GM23338 (cell line): ENCODE data around the gene ITGB2. TPM values are rescaled to one million over a fixed set of nuclear protein-coding genes. Genes with fewer than 3 reads are reported as not detected.

Experiments
- ATAC-seq: fragments of 200-7000 bp; cut with Tn5 transposase; 3 replicates; pipeline ENCODE4 v1.9.1; 2020
- DNase-seq: peaks from one replicate; pipeline ENCODE4 v3.0.0-alpha.2; 2015; ENCODE audit warnings: low spot score
- H2AFZ ChIP-seq: fragments of 200-600 bp; sonication (generic); 2 replicates; pipeline ENCODE4 v1.8.0; 2016; ENCODE audit warnings: antibody characterized with exemption, mild to moderate bottlenecking, moderate library complexity
- H3F3A ChIP-seq: fragments of 200-600 bp; sonication (generic); replicated peaks from 2 replicates; pipeline ENCODE4 v1.8.0; 2017; ENCODE audit warnings: antibody characterized with exemption, mixed run types, low read depth
- H3K27ac ChIP-seq: fragments of 200-600 bp; sonication (generic); 2 replicates; pipeline ENCODE4 v1.6.1; 2016; ENCODE audit warnings: low read depth
- H3K27me3 ChIP-seq: fragments of 200-600 bp; sonication (generic); 2 replicates; pipeline ENCODE4 v1.8.0; 2016; ENCODE audit warnings: mild to moderate bottlenecking, mixed run types, moderate library complexity; ENCODE audit not compliant: insufficient read depth
- H3K36me3 ChIP-seq: fragments of 200-600 bp; sonication (generic); 2 replicates; pipeline ENCODE4 v1.8.0; 2016; ENCODE audit warnings: mild to moderate bottlenecking; ENCODE audit not compliant: insufficient read depth
- H3K4me1 ChIP-seq: fragments of 200-600 bp; sonication (generic); 2 replicates; pipeline ENCODE4 v1.8.0; 2016; ENCODE audit warnings: mild to moderate bottlenecking, moderate library complexity; ENCODE audit not compliant: insufficient read depth
- H3K4me2 ChIP-seq: fragments of 200-600 bp; sonication (generic); 2 replicates; pipeline ENCODE4 v1.7.1; 2017; ENCODE audit warnings: mixed run types
- H3K4me3 ChIP-seq: fragments of 200-600 bp; sonication (generic); 2 replicates; pipeline ENCODE4 v1.6.1; 2016; ENCODE audit warnings: mixed run types
- H3K79me2 ChIP-seq: fragments of 200-600 bp; sonication (generic); replicated peaks from 2 replicates; pipeline ENCODE4 v1.8.0; 2017; ENCODE audit warnings: mild to moderate bottlenecking; ENCODE audit not compliant: insufficient read depth
- H3K9me2 ChIP-seq: fragments of 200-600 bp; sonication (generic); 2 replicates; pipeline ENCODE4 v1.8.0; 2017; ENCODE audit not compliant: insufficient read depth
- H4K20me1 ChIP-seq: fragments of 200-600 bp; sonication (generic); replicated peaks from 2 replicates; pipeline ENCODE4 v1.8.0; 2017; ENCODE audit warnings: mild to moderate bottlenecking; ENCODE audit not compliant: insufficient read depth
- H3K27ac Mint-ChIP-seq: 2 replicates; pipeline ENCODE4 v1.8.0; 2020; ENCODE audit warnings: inconsistent platforms, mild to moderate bottlenecking, moderate library complexity, mixed read lengths
- H3K27me3 Mint-ChIP-seq: 3 replicates; pipeline ENCODE4 v1.8.0; 2022; ENCODE audit warnings: low read depth, mild to moderate bottlenecking, moderate library complexity, mixed read lengths, inconsistent platforms; ENCODE audit not compliant: insufficient read depth, poor library complexity
- H3K36me3 Mint-ChIP-seq: 3 replicates; pipeline ENCODE4 v1.8.0; 2021; ENCODE audit warnings: low read depth, mild to moderate bottlenecking, inconsistent platforms, moderate library complexity, mixed read lengths
- H3K4me1 Mint-ChIP-seq: 3 replicates; pipeline ENCODE4 v1.8.0; 2020; ENCODE audit warnings: mild to moderate bottlenecking, inconsistent platforms, mixed read lengths
- H3K4me3 Mint-ChIP-seq: 3 replicates; pipeline ENCODE4 v1.8.0; 2021; ENCODE audit warnings: moderate library complexity, mild to moderate bottlenecking, inconsistent platforms, mixed read lengths
- H3K9me3 Mint-ChIP-seq: 3 replicates; pipeline ENCODE4 v1.8.0; 2020; ENCODE audit warnings: moderate library complexity, mild to moderate bottlenecking, inconsistent platforms, mixed read lengths
- CREB1 ChIP-seq: fragments of 250-450 bp; sonication (Bioruptor Pico); IDR thresholded peaks from 2 replicates; pipeline ENCODE4 v1.5.0; 2020; ENCODE audit warnings: low read depth, mild to moderate bottlenecking, moderate library complexity
- EZH2 ChIP-seq: fragments of 200-600 bp; sonication (generic); IDR thresholded peaks from one replicate; pipeline ENCODE4 v1.8.0; 2017; ENCODE audit warnings: antibody characterized with exemption, mild to moderate bottlenecking, low read depth; ENCODE audit not compliant: unreplicated experiment
- EZH2phosphoT487 ChIP-seq: fragments of 200-600 bp; sonication (generic); IDR thresholded peaks from one replicate; pipeline ENCODE4 v1.8.1; 2018; ENCODE audit warnings: antibody characterized with exemption; ENCODE audit not compliant: unreplicated experiment
- JUNB ChIP-seq: IDR thresholded peaks from one replicate; pipeline ENCODE4 v1.6.1; 2016; ENCODE audit warnings: antibody characterized with exemption; ENCODE audit not compliant: unreplicated experiment
- NANOG ChIP-seq: IDR thresholded peaks from 2 replicates; pipeline ENCODE4 v1.6.1; 2016; ENCODE audit warnings: antibody characterized with exemption, borderline replicate concordance
- POLR2AphosphoS5 ChIP-seq: IDR thresholded peaks from 2 replicates; pipeline ENCODE4 v1.6.1; 2016; ENCODE audit warnings: antibody characterized with exemption, low read depth
- STAT1 ChIP-seq: IDR thresholded peaks from one replicate; pipeline ENCODE4 v1.6.1; 2016; ENCODE audit warnings: antibody characterized with exemption; ENCODE audit not compliant: unreplicated experiment
- ZNF114 ChIP-seq: fragments of 250-450 bp; sonication (Bioruptor Pico); IDR thresholded peaks from 2 replicates; pipeline ENCODE4 v1.5.0; 2020; ENCODE audit warnings: mild to moderate bottlenecking, moderate library complexity
- ZNF331 ChIP-seq: fragments of 250-450 bp; sonication (Bioruptor Pico); IDR thresholded peaks from 2 replicates; pipeline ENCODE4 v1.5.0; 2020; ENCODE audit warnings: low read depth, mild to moderate bottlenecking, moderate library complexity
- polyA plus RNA-seq: library from polyadenylated mRNA; unstranded; fragments of >200 nt; fragmentation: Nextera tagmentation; extraction: Ambion mirVana; gene quantifications from 2 replicates; pipeline ENCODE4 v1.2.1, GENCODE V29; 2016
- total RNA-seq: library from RNA; depleted of rRNA; stranded (reverse); fragments of >200 nt; shearing (Covaris generic); gene quantifications from 2 replicates; pipeline ENCODE4 v1.2.3, GENCODE V29; 2014
- TF ChIP-seq, protein P1 (sequence below), 2 experiments: fragments of 200-600 bp in 1 of 2; sonication (generic) in 1 of 2; conservative IDR thresholded peaks; 2 replicates each; pipeline versions ENCODE4 v1.5.1 to v1.6.1; 2016 to 2017; ENCODE audit warnings: antibody characterized with exemption in 2 of 2, low read depth in 2 of 2, mild to moderate bottlenecking in 2 of 2, moderate library complexity in 1 of 2
- TF ChIP-seq, protein P2 (sequence below): fragments of 250-450 bp; sonication (Bioruptor Pico); IDR thresholded peaks from 2 replicates; pipeline ENCODE4 v1.5.0; 2020; ENCODE audit warnings: mild to moderate bottlenecking, moderate library complexity
- TF ChIP-seq, protein P3 (sequence below): IDR thresholded peaks from one replicate; pipeline ENCODE4 v1.6.1; 2018; ENCODE audit warnings: antibody characterized with exemption; ENCODE audit not compliant: unreplicated experiment
- TF ChIP-seq, protein P4 (sequence below): IDR thresholded peaks from 2 replicates; pipeline ENCODE4 v1.6.1; 2016; ENCODE audit warnings: antibody characterized with exemption

ITGB2 gene
- total and polyA plus RNA-seq, 2 experiments from 2014 or later: 0.44 to 0.63 TPM

DNA sequence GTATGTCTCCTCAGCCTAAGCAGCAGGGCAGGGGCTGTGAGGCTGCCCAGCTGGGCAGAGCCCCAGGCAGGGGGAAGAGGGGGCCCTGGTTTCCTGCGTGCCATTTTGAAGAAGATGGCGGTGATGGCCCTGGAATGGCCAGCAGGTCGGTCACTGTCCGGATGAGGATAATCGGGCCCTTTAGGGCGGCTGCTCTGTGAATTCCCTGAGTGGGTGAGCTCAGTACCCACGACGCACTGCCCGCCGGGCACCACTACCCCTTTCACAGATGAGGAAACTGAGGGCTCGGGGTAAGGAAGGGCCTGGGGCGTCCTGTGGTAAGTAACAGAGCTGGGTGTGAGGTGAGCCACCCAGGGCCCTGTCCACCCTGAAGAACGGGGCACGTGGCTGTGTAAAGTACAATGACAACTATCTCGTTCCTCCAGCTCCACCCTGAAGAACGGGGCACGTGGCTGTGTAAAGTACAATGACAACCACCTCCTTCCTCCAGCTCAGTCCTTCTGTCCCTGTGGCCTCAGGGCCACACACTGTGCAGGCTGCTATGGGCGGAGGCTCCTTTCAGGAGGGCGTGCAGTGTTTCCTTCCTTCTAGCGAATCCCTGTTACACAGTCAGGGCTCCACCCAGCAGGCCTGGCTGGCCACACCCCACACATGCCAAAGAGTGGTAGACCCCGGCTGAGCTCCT lies 23.2 kb downstream of the ITGB2 start:
- Histone ChIP-seq H3K4me2 (no peak overlapping the region), H2AFZ (no peak overlapping the region), H3K27ac (no peak overlapping the region), H3K36me3 (no peaks in the 10 kb centered on the region), H4K20me1 (no peaks in the 10 kb centered on the region), H3K4me3 (no peak overlapping the region), H3K9me2 (no peaks in the 10 kb centered on the region), H3K27me3 (no peaks in the 10 kb centered on the region), H3F3A (peaks cover 6% of the 10 kb centered on the region), H3K4me1 (no peaks in the 10 kb centered on the region), H3K79me2 (no peaks in the 10 kb centered on the region)
- no peaks in the 10 kb centered on the region for H3K9me3 Mint-ChIP-seq
- no peak overlapping the region for H3K27ac Mint-ChIP-seq
- peaks cover 7% of the 10 kb centered on the region for H3K4me1 Mint-ChIP-seq
- TF ChIP-seq JUNB: no peak
- TF ChIP-seq STAT1: no peak
- TF ChIP-seq POLR2AphosphoS5: no peak
- TF ChIP-seq ZNF331 (CRISPR knock-in tag): no peak
- TF ChIP-seq ZNF114 (CRISPR knock-in tag): no peak
- no peak for TF ChIP-seq EZH2phosphoT487
- TF ChIP-seq, protein P1, sequence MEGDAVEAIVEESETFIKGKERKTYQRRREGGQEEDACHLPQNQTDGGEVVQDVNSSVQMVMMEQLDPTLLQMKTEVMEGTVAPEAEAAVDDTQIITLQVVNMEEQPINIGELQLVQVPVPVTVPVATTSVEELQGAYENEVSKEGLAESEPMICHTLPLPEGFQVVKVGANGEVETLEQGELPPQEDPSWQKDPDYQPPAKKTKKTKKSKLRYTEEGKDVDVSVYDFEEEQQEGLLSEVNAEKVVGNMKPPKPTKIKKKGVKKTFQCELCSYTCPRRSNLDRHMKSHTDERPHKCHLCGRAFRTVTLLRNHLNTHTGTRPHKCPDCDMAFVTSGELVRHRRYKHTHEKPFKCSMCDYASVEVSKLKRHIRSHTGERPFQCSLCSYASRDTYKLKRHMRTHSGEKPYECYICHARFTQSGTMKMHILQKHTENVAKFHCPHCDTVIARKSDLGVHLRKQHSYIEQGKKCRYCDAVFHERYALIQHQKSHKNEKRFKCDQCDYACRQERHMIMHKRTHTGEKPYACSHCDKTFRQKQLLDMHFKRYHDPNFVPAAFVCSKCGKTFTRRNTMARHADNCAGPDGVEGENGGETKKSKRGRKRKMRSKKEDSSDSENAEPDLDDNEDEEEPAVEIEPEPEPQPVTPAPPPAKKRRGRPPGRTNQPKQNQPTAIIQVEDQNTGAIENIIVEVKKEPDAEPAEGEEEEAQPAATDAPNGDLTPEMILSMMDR (conservative IDR thresholded peaks at IDR 0.05; ENCODE audit: low read depth in 2 of 2): no peak
- no peak for TF ChIP-seq NANOG
- TF ChIP-seq, protein P2, sequence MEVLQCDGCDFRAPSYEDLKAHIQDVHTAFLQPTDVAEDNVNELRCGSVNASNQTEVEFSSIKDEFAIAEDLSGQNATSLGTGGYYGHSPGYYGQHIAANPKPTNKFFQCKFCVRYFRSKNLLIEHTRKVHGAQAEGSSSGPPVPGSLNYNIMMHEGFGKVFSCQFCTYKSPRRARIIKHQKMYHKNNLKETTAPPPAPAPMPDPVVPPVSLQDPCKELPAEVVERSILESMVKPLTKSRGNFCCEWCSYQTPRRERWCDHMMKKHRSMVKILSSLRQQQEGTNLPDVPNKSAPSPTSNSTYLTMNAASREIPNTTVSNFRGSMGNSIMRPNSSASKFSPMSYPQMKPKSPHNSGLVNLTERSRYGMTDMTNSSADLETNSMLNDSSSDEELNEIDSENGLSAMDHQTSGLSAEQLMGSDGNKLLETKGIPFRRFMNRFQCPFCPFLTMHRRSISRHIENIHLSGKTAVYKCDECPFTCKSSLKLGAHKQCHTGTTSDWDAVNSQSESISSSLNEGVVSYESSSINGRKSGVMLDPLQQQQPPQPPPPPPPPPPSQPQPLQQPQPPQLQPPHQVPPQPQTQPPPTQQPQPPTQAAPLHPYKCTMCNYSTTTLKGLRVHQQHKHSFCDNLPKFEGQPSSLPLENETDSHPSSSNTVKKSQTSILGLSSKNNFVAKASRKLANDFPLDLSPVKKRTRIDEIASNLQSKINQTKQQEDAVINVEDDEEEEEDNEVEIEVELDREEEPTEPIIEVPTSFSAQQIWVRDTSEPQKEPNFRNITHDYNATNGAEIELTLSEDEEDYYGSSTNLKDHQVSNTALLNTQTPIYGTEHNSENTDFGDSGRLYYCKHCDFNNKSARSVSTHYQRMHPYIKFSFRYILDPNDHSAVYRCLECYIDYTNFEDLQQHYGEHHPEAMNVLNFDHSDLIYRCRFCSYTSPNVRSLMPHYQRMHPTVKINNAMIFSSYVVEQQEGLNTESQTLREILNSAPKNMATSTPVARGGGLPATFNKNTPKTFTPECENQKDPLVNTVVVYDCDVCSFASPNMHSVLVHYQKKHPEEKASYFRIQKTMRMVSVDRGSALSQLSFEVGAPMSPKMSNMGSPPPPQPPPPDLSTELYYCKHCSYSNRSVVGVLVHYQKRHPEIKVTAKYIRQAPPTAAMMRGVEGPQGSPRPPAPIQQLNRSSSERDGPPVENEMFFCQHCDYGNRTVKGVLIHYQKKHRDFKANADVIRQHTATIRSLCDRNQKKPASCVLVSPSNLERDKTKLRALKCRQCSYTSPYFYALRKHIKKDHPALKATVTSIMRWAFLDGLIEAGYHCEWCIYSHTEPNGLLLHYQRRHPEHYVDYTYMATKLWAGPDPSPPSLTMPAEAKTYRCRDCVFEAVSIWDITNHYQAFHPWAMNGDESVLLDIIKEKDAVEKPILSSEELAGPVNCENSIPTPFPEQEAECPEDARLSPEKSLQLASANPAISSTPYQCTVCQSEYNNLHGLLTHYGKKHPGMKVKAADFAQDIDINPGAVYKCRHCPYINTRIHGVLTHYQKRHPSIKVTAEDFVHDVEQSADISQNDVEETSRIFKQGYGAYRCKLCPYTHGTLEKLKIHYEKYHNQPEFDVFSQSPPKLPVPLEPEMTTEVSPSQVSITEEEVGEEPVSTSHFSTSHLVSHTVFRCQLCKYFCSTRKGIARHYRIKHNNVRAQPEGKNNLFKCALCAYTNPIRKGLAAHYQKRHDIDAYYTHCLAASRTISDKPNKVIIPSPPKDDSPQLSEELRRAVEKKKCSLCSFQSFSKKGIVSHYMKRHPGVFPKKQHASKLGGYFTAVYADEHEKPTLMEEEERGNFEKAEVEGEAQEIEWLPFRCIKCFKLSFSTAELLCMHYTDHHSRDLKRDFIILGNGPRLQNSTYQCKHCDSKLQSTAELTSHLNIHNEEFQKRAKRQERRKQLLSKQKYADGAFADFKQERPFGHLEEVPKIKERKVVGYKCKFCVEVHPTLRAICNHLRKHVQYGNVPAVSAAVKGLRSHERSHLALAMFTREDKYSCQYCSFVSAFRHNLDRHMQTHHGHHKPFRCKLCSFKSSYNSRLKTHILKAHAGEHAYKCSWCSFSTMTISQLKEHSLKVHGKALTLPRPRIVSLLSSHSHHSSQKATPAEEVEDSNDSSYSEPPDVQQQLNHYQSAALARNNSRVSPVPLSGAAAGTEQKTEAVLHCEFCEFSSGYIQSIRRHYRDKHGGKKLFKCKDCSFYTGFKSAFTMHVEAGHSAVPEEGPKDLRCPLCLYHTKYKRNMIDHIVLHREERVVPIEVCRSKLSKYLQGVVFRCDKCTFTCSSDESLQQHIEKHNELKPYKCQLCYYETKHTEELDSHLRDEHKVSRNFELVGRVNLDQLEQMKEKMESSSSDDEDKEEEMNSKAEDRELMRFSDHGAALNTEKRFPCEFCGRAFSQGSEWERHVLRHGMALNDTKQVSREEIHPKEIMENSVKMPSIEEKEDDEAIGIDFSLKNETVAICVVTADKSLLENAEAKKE (CRISPR knock-in tag): no peak
- no peak for TF ChIP-seq CREB1 (CRISPR knock-in tag)
- TF ChIP-seq, protein P3, sequence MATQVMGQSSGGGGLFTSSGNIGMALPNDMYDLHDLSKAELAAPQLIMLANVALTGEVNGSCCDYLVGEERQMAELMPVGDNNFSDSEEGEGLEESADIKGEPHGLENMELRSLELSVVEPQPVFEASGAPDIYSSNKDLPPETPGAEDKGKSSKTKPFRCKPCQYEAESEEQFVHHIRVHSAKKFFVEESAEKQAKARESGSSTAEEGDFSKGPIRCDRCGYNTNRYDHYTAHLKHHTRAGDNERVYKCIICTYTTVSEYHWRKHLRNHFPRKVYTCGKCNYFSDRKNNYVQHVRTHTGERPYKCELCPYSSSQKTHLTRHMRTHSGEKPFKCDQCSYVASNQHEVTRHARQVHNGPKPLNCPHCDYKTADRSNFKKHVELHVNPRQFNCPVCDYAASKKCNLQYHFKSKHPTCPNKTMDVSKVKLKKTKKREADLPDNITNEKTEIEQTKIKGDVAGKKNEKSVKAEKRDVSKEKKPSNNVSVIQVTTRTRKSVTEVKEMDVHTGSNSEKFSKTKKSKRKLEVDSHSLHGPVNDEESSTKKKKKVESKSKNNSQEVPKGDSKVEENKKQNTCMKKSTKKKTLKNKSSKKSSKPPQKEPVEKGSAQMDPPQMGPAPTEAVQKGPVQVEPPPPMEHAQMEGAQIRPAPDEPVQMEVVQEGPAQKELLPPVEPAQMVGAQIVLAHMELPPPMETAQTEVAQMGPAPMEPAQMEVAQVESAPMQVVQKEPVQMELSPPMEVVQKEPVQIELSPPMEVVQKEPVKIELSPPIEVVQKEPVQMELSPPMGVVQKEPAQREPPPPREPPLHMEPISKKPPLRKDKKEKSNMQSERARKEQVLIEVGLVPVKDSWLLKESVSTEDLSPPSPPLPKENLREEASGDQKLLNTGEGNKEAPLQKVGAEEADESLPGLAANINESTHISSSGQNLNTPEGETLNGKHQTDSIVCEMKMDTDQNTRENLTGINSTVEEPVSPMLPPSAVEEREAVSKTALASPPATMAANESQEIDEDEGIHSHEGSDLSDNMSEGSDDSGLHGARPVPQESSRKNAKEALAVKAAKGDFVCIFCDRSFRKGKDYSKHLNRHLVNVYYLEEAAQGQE: no peak
- no peak for TF ChIP-seq EZH2
- TF ChIP-seq, protein P4, sequence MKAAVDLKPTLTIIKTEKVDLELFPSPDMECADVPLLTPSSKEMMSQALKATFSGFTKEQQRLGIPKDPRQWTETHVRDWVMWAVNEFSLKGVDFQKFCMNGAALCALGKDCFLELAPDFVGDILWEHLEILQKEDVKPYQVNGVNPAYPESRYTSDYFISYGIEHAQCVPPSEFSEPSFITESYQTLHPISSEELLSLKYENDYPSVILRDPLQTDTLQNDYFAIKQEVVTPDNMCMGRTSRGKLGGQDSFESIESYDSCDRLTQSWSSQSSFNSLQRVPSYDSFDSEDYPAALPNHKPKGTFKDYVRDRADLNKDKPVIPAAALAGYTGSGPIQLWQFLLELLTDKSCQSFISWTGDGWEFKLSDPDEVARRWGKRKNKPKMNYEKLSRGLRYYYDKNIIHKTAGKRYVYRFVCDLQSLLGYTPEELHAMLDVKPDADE: no peak
- ATAC-seq: peak; percentile 88
- DNase-seq: no peak
- no peaks in the 10 kb centered on the region for H3K36me3 Mint-ChIP-seq
- H3K27me3 Mint-ChIP-seq: peaks cover 13% of the 10 kb centered on the region
- no peak overlapping the region for H3K4me3 Mint-ChIP-seq
